ENCODE results near the gene POLR2J2.
"Not testable (repeated sequence)": the region's sequence is repeated elsewhere in the genome, so short reads cannot be mapped to it uniquely, and the experiment has no call there.

Gene POLR2J2

DNA sequence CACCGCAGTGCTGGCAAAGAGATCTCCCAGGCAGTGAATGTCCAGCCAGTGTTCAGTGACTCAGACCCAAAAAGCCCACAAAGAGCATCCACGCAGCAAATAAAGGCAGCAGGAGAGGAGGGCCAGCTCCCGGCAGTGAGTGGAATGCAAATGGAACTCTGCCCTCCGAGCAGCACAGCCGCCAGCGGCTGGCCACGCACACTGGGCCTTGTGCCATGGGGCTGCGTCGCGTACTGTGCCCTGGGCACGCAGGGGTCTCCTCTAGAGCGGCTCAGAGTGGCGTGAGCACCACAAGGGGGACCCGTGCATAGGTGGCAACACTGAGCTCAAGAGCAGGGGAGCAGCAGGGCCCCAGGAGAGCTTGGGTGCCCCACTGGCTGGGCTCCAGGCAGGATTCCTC lies 3.9 kb downstream of the POLR2J2 start:
- DNase-seq: not testable (repeated sequence)

DNA sequence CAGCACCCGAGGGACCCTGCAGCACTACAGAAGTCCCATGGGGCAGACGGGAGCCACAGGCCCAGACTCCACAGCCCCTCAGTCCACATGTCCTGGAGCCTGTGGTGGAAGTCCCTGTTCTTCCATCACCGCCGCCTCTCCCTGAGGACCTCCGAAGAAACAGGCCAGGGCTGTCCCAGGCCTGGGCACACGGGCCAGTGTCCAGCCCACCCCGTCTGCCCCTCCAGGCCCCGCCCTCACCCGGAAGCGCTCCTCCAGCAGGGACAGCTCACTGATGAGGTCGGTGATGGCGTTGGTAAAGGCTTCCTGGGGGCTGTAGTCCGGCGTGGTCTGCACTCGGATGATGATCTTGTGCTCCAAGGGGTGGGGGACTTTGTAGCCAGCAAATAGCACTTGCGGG lies 4.6 kb downstream of the POLR2J2 start:
- not testable (repeated sequence) for DNase-seq

DNA sequence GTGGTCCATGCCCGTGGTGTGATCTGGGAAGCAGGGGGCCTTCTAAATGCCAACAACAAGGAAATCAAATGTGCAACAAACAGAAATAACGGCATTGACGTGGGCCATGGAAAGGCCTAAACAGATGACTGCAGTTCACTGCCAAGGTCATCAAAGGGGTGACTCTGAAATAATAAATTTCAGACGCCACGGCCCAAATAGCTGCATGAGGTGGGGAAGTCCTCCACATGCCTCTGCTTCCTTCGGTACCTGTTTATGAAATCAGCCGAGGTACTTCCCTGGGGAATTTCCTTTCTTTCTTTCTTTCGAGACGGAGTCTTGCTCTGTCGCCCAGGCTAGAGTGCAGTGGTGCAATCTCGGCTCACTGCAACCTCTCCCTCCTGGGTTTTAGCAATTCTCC lies 6.7 kb downstream of the POLR2J2 start:
- DNase-seq: not testable (repeated sequence)

DNA sequence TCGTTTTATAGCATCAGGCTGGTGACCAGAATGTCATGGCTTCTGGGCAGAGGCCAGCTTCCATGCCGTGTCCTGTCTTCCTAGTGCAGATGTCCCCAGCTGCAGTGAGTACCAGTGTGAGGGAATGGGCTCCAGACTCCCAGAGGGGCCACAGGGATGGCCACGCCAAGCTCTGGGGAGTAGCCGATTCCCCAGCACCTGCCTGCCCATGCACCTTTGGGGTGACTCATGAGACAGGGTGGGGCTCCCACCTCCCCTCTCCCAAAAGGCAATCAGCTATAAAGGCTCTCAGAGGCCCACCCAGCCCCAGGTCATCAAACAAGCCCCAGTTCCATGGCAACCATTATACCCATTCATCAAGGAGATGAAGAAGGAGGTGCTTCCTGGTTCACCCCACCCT lies 21.5 kb downstream of the POLR2J2 start, which contains the start of gene SPDYE2B:
SPDYE2B (plus strand) TSS at position 396 of the 400 bp plus-strand sequence. CDS start 2,030 bp downstream, outside the sequence.
- not testable (repeated sequence) for DNase-seq

DNA sequence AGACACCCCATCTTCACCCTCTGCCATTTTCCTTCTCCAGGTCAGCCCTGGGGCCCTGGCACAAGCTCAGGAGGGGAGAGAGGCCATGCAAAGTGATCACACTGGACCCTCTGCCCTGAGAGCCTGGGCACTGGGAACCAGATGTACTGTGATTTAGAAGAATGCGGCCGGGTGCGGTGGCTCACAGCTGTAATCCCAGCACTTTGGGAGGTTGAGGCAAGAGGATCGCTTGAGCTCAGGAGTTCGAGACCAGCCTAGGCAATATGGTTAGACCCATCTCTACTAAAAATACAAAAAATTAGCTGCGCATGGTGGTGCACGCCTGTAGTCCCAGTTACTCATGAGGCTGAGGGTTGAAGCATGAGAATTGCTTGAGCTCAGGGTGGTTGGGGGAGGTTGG lies 23.6 kb downstream of the POLR2J2 start:
- DNase-seq: not testable (repeated sequence)

DNA sequence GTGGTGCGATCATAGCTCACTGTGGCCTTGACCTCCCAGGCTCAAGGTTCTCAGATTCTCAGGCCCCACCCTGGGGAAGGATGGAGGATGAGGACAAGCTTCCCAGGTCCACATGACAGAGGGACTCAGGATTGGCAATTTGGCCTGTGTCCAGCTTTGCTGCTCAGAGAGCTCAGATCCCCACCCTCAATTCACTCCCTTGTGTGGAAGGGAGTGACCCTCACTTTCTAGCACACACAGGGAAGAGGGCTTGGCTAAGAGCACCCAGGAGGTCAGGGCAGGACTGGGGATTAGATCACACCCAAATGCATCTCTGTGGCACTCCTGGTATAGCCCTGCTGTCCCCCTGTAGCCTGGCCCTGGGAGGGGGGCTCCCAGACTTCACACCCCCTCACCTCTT lies 28.1 kb downstream of the POLR2J2 start:
- not testable (repeated sequence) for DNase-seq

DNA sequence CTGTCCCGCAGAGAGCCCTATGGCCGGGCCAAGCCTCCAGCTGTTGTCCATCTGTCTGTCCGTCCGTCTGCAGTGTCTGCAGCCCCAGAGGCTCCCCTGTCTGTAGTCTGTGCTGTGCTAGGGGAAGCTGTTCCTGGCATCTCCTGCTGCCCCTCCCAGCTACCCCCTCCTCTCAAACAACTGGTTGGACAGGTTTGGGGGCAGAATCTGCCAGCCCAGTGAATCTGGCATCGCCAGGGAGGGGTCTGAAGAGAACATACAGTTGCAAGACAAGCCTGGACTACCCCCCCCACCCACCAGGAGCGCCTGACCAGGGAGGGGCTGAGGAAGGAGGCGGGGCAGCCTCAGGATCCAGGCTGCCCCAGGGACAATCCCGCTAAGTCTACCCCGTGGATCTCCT lies 28.8 kb downstream of the POLR2J2 start, which contains the start of gene UPK3BL1:
UPK3BL1 (minus strand) TSS at position 101 of the 400 bp plus-strand sequence; CDS start at position 51, 50 bp downstream.
- DNase-seq: not testable (repeated sequence)

DNA sequence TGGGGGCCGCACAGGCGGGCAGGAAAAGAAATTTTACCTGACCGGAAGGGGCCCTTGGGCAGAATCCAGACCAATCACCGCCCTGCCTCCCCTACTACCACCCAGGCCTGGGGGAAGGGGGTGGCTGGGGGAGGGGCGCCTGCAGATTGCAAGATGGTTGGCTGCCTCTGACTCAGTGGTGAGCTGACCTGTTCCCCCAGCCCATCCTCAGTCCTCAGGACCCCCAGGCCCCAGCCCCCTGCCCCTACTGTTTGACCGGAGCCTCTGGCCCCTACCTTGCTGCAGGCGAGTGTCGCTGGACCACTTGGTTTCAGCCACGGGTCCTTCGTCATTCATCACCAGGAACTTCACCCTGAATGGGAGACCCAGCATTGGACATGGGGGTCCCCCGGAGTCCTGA lies 32.6 kb downstream of the POLR2J2 start:
- not testable (repeated sequence) for DNase-seq

DNA sequence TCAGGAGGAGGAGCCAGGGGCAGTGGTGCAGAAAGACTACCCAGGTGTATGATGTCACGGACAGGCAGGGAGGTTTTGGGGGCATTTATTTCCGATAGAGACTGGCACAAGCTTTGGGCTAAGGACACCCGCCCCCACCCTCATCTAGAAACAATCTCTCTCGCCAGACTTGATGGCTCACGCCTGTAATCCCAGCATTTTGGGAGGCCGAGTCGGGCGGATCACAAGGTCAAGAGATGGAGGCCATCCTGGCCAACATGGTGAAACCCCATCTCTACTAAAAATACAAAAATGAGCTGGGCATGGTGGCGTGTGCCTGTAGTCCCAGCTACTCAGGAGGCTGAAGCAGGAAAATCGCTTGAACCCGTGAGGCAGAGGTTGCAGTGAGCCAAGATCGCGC lies 34.5 kb downstream of the POLR2J2 start:
- DNase-seq: not testable (repeated sequence)

DNA sequence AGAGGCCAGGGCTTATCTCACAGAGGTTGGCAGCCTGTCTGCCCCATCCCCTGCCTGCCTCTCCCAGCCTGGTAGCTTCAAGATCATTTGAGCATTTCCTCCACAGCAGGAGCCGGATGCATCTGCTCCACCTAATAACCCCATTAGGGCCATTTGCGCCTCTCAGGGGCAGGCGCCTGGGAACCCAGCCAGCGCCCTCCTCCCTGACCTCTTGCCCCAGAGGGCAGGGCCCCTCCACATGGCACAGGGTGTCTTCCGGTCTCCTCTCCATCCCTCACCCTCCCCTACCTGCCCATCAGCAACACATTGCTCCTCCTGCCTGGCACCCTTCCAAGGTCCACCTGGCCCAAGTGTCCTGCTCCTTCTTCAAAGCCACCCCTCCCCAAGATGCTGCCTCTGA lies 36.1 kb downstream of the POLR2J2 start:
- DNase-seq: not testable (repeated sequence)

DNA sequence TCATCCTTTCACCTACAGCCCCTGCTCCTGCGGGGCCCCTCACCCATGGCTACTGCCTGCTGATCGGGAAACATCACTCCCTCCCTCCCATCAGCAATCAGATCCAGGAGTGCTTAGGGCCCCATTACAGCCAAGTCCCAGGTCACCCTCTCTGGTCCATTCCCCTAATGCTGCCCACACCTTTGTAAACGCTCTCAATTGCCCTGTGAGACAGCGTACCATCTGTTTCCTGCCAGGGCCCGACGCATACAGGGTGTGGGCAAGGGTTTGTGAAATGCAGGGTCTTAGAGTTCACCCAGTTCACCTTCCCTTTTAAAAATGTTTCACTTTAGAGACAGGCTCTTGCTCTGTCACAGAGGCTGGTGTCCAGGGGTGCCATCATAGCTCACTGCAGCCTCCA lies 37.2 kb downstream of the POLR2J2 start:
- not testable (repeated sequence) for DNase-seq

DNA sequence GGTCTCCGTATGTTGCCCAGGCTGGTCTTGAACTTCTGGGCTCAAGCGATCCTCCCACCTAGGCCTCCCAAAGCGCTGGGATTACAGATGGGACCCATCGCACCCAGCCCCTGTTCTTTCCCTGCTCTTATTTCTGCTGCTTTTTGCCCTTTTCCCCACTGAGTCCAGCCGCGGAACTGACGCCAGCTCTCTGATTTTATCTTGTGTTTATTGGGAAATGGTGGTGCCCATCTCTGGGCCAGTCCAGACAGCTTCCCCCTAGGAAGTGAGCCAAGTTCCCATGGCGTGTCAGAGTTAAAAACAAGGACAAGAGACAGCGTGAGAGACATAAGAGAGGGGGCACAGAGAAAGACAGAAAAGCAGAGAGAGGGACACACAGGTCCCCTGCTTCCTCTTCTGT lies 40.8 kb downstream of the POLR2J2 start:
- not testable (repeated sequence) for DNase-seq

DNA sequence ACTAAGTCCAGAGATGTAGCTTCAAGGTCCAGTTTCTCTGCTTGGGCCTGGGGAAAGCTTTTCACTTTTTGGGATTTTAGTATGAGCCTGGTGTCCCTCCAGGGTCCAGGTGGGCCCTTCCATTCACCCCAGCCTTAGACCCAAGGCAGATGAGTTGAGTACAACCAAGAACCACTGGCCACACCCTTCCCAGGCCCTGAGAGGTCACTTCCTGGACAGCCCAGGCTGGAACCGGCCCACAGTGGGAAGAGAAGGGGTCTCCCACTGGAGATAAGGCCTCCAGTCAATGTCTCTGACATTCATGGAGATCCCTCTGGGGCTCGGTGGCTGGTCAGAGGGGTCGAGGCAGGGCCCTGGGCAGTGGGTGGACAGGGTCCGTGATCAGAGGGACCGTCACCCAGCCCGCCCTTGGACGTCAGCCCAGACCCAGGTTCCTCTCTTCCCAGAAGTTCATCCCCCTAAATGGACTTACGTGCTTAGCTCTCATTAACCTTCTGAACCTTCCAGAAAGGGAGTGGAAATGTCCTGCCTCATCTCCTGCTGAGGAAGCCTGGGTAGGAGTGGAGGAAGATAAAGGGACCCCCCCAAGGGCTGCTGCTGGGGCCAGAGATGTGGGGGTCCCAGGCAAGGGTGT lies 44.1 kb downstream of the POLR2J2 start:
- DNase-seq: not testable (repeated sequence)

DNA sequence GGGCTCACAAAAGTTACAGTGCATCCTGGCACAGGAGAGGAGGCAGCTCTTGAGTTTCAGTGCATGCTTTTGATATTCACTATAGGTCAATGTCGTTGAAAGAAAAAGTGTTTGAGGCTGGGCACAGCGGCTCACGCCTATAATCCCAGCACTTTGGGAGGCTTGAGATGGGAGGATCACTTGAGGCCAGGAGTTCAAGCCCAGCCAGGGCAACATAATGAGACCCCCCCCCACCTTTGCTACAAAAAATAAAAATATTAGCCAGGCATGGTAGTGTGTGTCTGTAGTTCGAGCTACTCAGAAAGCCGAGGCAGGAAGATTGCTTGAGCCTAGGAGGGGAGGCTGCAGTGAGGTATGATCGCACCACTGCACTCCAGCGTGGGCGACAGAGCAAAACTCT lies 53.3 kb downstream of the POLR2J2 start:
- DNase-seq: not testable (repeated sequence)

DNA sequence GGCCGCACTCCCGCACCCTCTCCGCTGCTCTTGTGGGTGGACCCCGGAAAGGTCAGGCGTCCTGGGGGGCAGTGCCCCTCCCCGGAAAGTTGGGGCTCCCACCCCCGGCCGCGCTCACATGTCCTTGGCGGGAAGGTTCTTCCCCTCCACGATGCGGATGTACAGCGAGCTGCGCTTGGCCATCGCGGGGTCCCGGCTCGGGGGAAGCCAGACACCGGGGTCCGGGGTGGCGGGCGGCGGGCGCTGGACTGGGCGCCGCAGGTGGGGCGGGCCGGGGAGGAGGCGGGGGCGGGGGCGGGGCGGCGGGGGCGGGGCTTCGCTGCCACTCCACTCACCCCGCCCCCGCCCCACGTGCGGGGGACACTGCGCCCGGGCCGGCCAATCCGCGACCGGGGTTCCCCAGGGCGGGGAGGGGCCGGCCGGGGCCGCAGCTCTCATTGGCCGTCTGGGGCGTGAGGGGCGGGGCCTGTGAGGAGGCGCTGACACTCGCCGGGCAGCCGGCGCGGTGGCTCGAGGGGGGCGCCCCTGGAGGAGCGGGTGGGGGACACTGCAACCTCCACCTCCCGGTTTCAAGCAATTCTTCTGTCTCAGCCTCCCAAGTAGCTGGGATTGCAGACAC lies 54.8 kb downstream of the POLR2J2 start, which contains the start of gene RASA4:
RASA4 (minus strand) TSS at position 250 of the 619 bp plus-strand sequence; CDS start at position 183, 67 bp downstream.
- not testable (repeated sequence) for DNase-seq
